Astrocyte (in vitro differentiated cells and primary cell): Measurements from ENCODE around the gene CCDC14. TPM values are rescaled to one million over a fixed set of nuclear protein-coding genes. Genes with fewer than 3 reads are reported as not detected.

Experiments
- DNase-seq: peaks from one replicate; pipeline ENCODE4 v3.0.0-alpha.2; 2010; ENCODE audit warnings: low read depth
- FAIRE-seq: peaks from 2 replicates; lab custom pipeline; 2011; peaks lifted over from hg19 to GRCh38; lab: Jason Lieb, UNC
- H2AFZ ChIP-seq: 2 replicates; pipeline ENCODE4 v1.6.0; 2012; ENCODE audit warnings: low read depth, low read length, inconsistent platforms
- H3K27ac ChIP-seq: 2 replicates; pipeline ENCODE4 v1.5.1; 2011; ENCODE audit warnings: low read depth, low read length, inconsistent platforms
- H3K27me3 ChIP-seq: 2 replicates; pipeline ENCODE4 v1.6.0; 2011; ENCODE audit warnings: low read length, inconsistent platforms; ENCODE audit not compliant: insufficient read depth
- H3K36me3 ChIP-seq: 2 replicates; pipeline ENCODE4 v1.5.1; 2011; ENCODE audit warnings: low read length, inconsistent platforms; ENCODE audit not compliant: insufficient read depth
- H3K4me1 ChIP-seq: 2 replicates; pipeline ENCODE4 v1.5.1; 2011; ENCODE audit warnings: low read length, inconsistent platforms; ENCODE audit not compliant: insufficient read depth
- H3K4me2 ChIP-seq: 2 replicates; pipeline ENCODE4 v1.6.0; 2012; ENCODE audit warnings: low read length, inconsistent platforms
- H3K4me3 ChIP-seq: 2 replicates; pipeline ENCODE4 v1.5.1; 2011; ENCODE audit warnings: low read depth, mild to moderate bottlenecking, low read length, inconsistent platforms; ENCODE audit not compliant: insufficient read depth
- H3K79me2 ChIP-seq: 2 replicates; pipeline ENCODE4 v1.6.0; 2012; ENCODE audit warnings: mild to moderate bottlenecking, low read length, inconsistent platforms; ENCODE audit not compliant: insufficient read depth
- H3K9ac ChIP-seq: 2 replicates; pipeline ENCODE4 v1.6.0; 2012; ENCODE audit warnings: mild to moderate bottlenecking, low read length, inconsistent platforms
- H3K9me3 ChIP-seq: 2 replicates; pipeline ENCODE4 v1.5.1; 2012; ENCODE audit warnings: low read depth, mild to moderate bottlenecking, low read length, inconsistent platforms; ENCODE audit not compliant: insufficient read depth
- H4K20me1 ChIP-seq: 2 replicates; pipeline ENCODE4 v1.6.0; 2012; ENCODE audit warnings: low read length, inconsistent platforms; ENCODE audit not compliant: insufficient read depth
- H3K27ac Mint-ChIP-seq: one replicate; pipeline ENCODE4 v1.8.0; 2021; ENCODE audit warnings: mild to moderate bottlenecking, mixed read lengths; ENCODE audit not compliant: unreplicated experiment
- H3K27me3 Mint-ChIP-seq: one replicate; pipeline ENCODE4 v1.8.0; 2021; ENCODE audit warnings: low read depth, mixed read lengths; ENCODE audit not compliant: unreplicated experiment
- H3K36me3 Mint-ChIP-seq: one replicate; pipeline ENCODE4 v1.8.0; 2021; ENCODE audit warnings: low read depth, mixed read lengths; ENCODE audit not compliant: unreplicated experiment
- H3K4me1 Mint-ChIP-seq: one replicate; pipeline ENCODE4 v1.8.0; 2021; ENCODE audit warnings: low read depth, mixed read lengths; ENCODE audit not compliant: unreplicated experiment
- H3K4me3 Mint-ChIP-seq: one replicate; pipeline ENCODE4 v1.8.0; 2021; ENCODE audit warnings: mild to moderate bottlenecking, moderate library complexity, mixed read lengths; ENCODE audit not compliant: unreplicated experiment
- H3K9me3 Mint-ChIP-seq: one replicate; pipeline ENCODE4 v1.8.0; 2021; ENCODE audit warnings: mild to moderate bottlenecking, mixed read lengths; ENCODE audit not compliant: unreplicated experiment
- CTCF ChIP-seq: IDR thresholded peaks from 2 replicates; pipeline ENCODE4 v1.5.1; 2011; ENCODE audit warnings: low read depth, mild to moderate bottlenecking, inconsistent platforms, low read length, moderate library complexity; ENCODE audit not compliant: insufficient read depth
- EZH2 ChIP-seq: IDR thresholded peaks from 2 replicates; pipeline ENCODE4 v1.6.1; 2012; ENCODE audit warnings: mild to moderate bottlenecking, low read length, inconsistent platforms; ENCODE audit not compliant: insufficient read depth
- total RNA-seq: library from RNA; stranded (reverse); gene quantifications from 2 replicates; pipeline ENCODE4 v1.2.1, GENCODE V29; 2021

CCDC14 gene
- total RNA-seq, 1 donor from 2014 or later = 35.8 TPM

- H3K4me3 Mint-ChIP-seq = no peak overlapping the region
- TF ChIP-seq CTCF (no peak), EZH2 (no peak)
- H3K36me3 Mint-ChIP-seq = peaks cover 34% of the 10 kb centered on the region
- Histone ChIP-seq H2AFZ (no peak overlapping the region), H3K4me3 (no peak overlapping the region), H3K4me1 (no peaks in the 10 kb centered on the region), H4K20me1 (no peaks in the 10 kb centered on the region), H3K4me2 (no peak overlapping the region), H3K9ac (no peak overlapping the region), H3K9me3 (peaks cover 3% of the 10 kb centered on the region), H3K27ac (no peak overlapping the region), H3K36me3 (peaks cover 34% of the 10 kb centered on the region), H3K27me3 (no peaks in the 10 kb centered on the region), H3K79me2 (peaks cover 4% of the 10 kb centered on the region)
- H3K27ac Mint-ChIP-seq = no peak overlapping the region
- DNase-seq (no peak), FAIRE-seq (no peak)
- peaks cover 27% of the 10 kb centered on the region for H3K9me3 Mint-ChIP-seq
- H3K27me3 Mint-ChIP-seq = no peaks in the 10 kb centered on the region
- peaks cover 5% of the 10 kb centered on the region for H3K4me1 Mint-ChIP-seq
Observed at GRCh38 chr3:123919353-123919752, 41.7 kb downstream of the CCDC14 start.

GRCh38 chr3:123914829-123915228, 46.2 kb downstream of the CCDC14 start:
- Histone ChIP-seq H3K4me3 (no peak overlapping the region), H3K36me3 (peaks cover 12% of the 10 kb centered on the region), H3K27ac (no peak overlapping the region), H4K20me1 (no peaks in the 10 kb centered on the region), H3K4me1 (no peaks in the 10 kb centered on the region), H3K27me3 (no peaks in the 10 kb centered on the region), H3K9me3 (no peaks in the 10 kb centered on the region), H3K4me2 (no peak overlapping the region), H2AFZ (no peak overlapping the region), H3K9ac (no peak overlapping the region), H3K79me2 (peaks cover 4% of the 10 kb centered on the region)
- DNase-seq (no peak), FAIRE-seq (no peak)
- Mint-ChIP-seq H3K4me1 (no peaks in the 10 kb centered on the region), H3K27me3 (no peaks in the 10 kb centered on the region), H3K9me3 (peaks cover 5% of the 10 kb centered on the region), H3K27ac (no peak overlapping the region), H3K4me3 (no peak overlapping the region), H3K36me3 (peaks cover 9% of the 10 kb centered on the region)
- TF ChIP-seq CTCF = no peak
- no peak for TF ChIP-seq EZH2

- H3K27ac Mint-ChIP-seq = no peak overlapping the region
- no peak for DNase-seq
- no peaks in the 10 kb centered on the region for H3K27me3 Mint-ChIP-seq
- Histone ChIP-seq H3K9ac (no peak overlapping the region), H3K27me3 (no peaks in the 10 kb centered on the region), H3K4me2 (no peak overlapping the region), H2AFZ (no peak overlapping the region), H3K36me3 (peaks cover 2% of the 10 kb centered on the region), H4K20me1 (no peaks in the 10 kb centered on the region), H3K4me1 (no peaks in the 10 kb centered on the region), H3K27ac (no peak overlapping the region), H3K79me2 (no peaks in the 10 kb centered on the region), H3K9me3 (no peaks in the 10 kb centered on the region), H3K4me3 (no peak overlapping the region)
- TF ChIP-seq CTCF = no peak
- TF ChIP-seq EZH2 = no peak
- H3K36me3 Mint-ChIP-seq = peaks cover 3% of the 10 kb centered on the region
- no peaks in the 10 kb centered on the region for H3K4me1 Mint-ChIP-seq
- H3K9me3 Mint-ChIP-seq = peaks cover 3% of the 10 kb centered on the region
- no peak for FAIRE-seq
- no peak overlapping the region for H3K4me3 Mint-ChIP-seq
Observed at GRCh38 chr3:123909785-123910184, 51.2 kb downstream of the CCDC14 start.
